Fibroblast of peridontal ligament (primary cell): ENCODE results near the gene BTNL2.
"Not testable (repeated sequence)": the region's sequence is repeated elsewhere in the genome, so short reads cannot be mapped to it uniquely, and the experiment has no call there.

Source experiments
- DNase-seq: peaks from one replicate; pipeline ENCODE4 v3.0.0-alpha.2; 2010; ENCODE audit errors: extremely low read depth

The BTNL2 gene

DNA sequence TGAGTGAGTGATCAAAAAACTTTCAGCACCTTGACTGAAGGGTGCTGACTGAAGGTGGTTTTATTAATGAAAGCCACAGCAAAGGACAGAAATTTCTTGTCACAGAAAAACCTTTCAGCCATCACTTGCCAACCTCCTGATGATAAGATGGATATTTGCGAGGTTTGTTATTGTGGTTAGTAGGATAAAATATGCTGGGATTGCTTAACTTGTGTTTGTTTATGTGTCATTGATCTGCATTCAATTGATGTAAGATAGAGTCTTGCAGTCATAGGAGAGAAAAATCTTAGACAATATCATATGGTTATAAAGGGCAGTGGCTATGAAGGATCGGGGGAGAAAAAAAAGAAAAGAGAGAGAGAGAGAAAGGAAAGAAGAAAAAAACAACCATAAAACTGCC lies 36.5 kb downstream of the BTNL2 start:
- no peak for DNase-seq

- DNase-seq: peak; percentile 71
Observed at GRCh38 chr6:32369660-32370059, 37.3 kb downstream of the BTNL2 start.

DNA sequence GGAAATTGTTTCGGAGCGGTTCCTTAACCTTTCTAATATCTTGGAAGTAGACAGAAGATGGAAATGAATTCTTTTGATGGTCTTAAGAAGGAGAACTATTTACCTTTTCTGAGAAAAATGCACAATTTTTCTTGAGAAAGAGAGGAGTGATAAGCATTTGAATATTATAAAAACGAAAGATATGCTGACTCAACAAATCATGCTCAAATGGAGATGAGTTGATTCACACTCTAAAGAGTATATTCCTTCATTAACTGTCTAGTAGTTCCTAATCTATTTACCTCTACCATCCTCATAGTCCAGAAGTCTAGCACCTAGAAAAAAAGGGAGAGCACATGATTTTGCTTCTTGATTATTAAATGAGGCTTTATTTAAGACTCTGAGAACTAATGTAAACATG lies 39.3 kb downstream of the BTNL2 start:
- no peak for DNase-seq

DNA sequence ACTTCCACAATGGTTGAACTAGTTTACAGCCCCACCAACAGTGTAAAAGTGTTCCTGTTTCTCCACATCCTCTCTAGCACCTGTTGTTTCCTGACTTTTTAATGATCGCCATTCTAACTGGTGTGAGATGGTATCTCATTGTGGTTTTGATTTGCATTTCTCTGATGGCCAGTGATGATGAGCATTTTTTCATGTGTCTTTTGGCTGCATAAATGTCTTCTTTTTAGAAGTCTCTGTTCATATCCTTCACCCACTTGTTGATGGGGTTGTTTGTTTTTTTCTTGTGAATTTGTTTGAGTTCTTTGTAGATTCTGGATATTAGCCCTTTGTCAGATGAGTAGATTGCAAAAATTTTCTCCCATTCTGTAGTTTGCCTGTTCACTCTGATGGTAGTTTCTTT lies 47.8 kb downstream of the BTNL2 start:
- not testable (repeated sequence) for DNase-seq

DNA sequence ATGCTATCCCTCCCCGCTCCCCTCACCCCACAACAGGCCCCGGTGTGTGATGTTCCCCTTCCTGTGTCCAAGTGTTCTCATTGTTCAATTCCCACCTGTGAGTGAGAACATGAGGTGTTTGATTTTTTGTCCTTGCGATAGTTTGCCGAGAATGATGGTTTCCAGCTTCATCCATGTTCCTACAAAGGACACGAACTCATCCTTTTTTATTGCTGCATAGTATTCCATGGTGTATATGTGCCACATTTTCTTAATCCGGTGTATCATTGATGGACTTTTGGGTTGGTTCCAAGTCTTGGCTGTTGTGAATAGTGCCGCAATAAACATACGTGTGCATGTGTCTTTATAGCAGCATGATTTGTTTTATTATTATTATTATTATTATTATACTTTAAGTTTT lies 48.4 kb downstream of the BTNL2 start:
- not testable (repeated sequence) for DNase-seq

DNA sequence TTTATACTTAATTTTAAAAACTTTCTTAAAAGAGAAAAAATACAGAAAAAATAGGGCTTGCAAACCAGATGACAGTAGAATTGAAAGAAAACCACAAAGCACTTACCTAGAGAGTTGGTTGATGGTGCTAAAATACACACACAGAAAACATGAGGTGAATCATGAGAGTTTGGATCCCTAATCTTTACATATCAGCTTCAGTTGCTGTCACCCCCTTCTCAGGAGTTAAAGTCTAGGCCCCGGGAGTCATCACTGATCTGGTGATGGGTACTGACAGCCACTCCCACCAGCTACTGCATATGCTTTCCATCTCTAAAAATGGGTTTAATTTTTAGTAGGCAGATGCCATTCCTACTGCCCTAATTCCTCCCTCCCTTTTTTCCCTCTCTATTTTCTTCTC lies 52.0 kb downstream of the BTNL2 start:
- DNase-seq: no peak

GRCh38 chr6:32353348-32353747 lies 53.6 kb downstream of the BTNL2 start:
- no peak for DNase-seq
